Measurements from ENCODE around the gene ADAMTSL1.

Gene ADAMTSL1

DNA sequence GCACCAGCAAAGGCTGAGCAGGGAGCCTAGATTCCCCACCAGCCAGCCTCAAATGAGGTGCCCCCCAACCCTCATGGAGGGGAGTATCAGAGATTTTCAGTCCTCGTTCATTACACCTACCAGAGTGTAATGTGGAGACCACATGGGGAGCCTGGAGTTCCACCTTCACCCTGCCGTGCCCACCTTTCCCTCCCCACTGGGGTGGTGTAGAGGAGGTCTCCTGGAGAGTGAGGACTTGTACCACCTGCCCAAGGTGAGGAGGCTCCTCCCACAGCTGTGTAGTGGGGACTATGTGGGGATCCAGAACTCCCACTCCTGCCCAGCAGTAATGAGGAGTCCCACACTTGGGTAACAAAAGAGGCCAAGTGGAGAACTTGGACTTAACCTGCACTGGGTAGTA, 337.2 kb downstream of the ADAMTSL1 start:
- Histone ChIP-seq H3K27me3 (ENCODE audit: control insufficient read depth, insufficient read depth, low read length) (no peaks in the 10 kb centered on the region), H3K4me2 (ENCODE audit: low read length) (no peak overlapping the region)

GRCh38 chr9:18819418-18819817, 345.5 kb downstream of the ADAMTSL1 start:
- Histone ChIP-seq H3K36me3 (ENCODE audit: insufficient read depth, low read length) (peaks cover 60% of the 10 kb centered on the region), H3K27me3 (ENCODE audit: control insufficient read depth, insufficient read depth, low read length) (no peaks in the 10 kb centered on the region), H3K9ac (ENCODE audit: low read depth, low read length) (no peak overlapping the region), H3K4me3 (ENCODE audit: low read length) (no peak overlapping the region), H3K4me2 (ENCODE audit: low read length) (no peak overlapping the region), H3K4me1 (ENCODE audit: control insufficient read depth, insufficient read depth, low read length) (peaks cover 5% of the 10 kb centered on the region), H3K9me3 (replicated peaks; ENCODE audit: low read length) (no peaks in the 10 kb centered on the region)

More for the DNA sequence above, 337.2 kb downstream of the ADAMTSL1 start:
- Histone ChIP-seq H3K9me3 (replicated peaks; ENCODE audit: low read length) (peaks cover 3% of the 10 kb centered on the region), H3K9ac (ENCODE audit: low read depth, low read length) (no peak overlapping the region), H3K4me1 (ENCODE audit: control insufficient read depth, insufficient read depth, low read length) (no peaks in the 10 kb centered on the region), H3K4me3 (ENCODE audit: low read length) (no peak overlapping the region), H3K36me3 (ENCODE audit: insufficient read depth, low read length) (peaks cover 15% of the 10 kb centered on the region)

GRCh38 chr9:18820566-18821095, 346.7 kb downstream of the ADAMTSL1 start:
- no peak overlapping the region for H3K9ac ChIP-seq (ENCODE audit: low read depth, low read length)
- H3K9me3 ChIP-seq (replicated peaks; ENCODE audit: low read length) = no peaks in the 10 kb centered on the region
- no peaks in the 10 kb centered on the region for H3K27me3 ChIP-seq (ENCODE audit: control insufficient read depth, insufficient read depth, low read length)
- H3K4me3 ChIP-seq (ENCODE audit: low read length) = no peak overlapping the region
- H3K4me1 ChIP-seq (ENCODE audit: control insufficient read depth, insufficient read depth, low read length) = peaks cover 9% of the 10 kb centered on the region
- H3K4me2 ChIP-seq (ENCODE audit: low read length) = no peak overlapping the region
- H3K36me3 ChIP-seq (ENCODE audit: insufficient read depth, low read length) = peaks cover 60% of the 10 kb centered on the region

GRCh38 chr9:18821788-18822187, 347.8 kb downstream of the ADAMTSL1 start:
- no peak overlapping the region for H3K4me2 ChIP-seq (ENCODE audit: low read length)
- no peaks in the 10 kb centered on the region for H3K9me3 ChIP-seq (replicated peaks; ENCODE audit: low read length)
- H3K9ac ChIP-seq (ENCODE audit: low read depth, low read length) = no peak overlapping the region
- H3K27me3 ChIP-seq (ENCODE audit: control insufficient read depth, insufficient read depth, low read length) = no peaks in the 10 kb centered on the region
- no peak overlapping the region for H3K4me3 ChIP-seq (ENCODE audit: low read length)
- H3K4me1 ChIP-seq (ENCODE audit: control insufficient read depth, insufficient read depth, low read length) = peaks cover 9% of the 10 kb centered on the region
- H3K36me3 ChIP-seq (ENCODE audit: insufficient read depth, low read length) = peaks cover 71% of the 10 kb centered on the region

DNA sequence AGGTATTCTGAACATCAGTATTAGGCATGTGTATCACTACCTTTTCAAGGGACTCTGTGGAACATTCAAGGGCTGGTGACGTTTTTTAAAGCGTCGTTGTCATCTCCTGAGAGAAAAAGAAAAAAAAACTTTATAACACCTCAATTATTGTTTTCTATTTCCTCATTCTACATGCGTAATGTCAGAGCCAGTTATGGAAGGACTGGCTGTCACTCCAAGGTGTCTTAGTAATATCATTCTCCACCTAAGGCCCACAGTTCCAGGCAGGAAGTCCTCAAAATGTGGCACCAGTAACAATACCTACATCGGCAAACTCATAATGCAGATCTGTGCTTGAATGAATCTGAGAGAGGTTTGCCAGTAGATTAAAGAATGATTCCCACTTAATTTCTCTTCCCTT, 348.9 kb downstream of the ADAMTSL1 start:
- Histone ChIP-seq H3K9me3 (replicated peaks; ENCODE audit: low read length) (no peaks in the 10 kb centered on the region), H3K4me3 (ENCODE audit: low read length) (no peak overlapping the region), H3K36me3 (ENCODE audit: insufficient read depth, low read length) (peaks cover 71% of the 10 kb centered on the region), H3K27me3 (ENCODE audit: control insufficient read depth, insufficient read depth, low read length) (no peaks in the 10 kb centered on the region), H3K4me1 (ENCODE audit: control insufficient read depth, insufficient read depth, low read length) (peaks cover 9% of the 10 kb centered on the region), H3K9ac (ENCODE audit: low read depth, low read length) (no peak overlapping the region), H3K4me2 (ENCODE audit: low read length) (no peak overlapping the region)

- no peak overlapping the region for H3K4me3 ChIP-seq (ENCODE audit: low read length)
- H3K9me3 ChIP-seq (replicated peaks; ENCODE audit: low read length) = no peaks in the 10 kb centered on the region
- no peak overlapping the region for H3K4me2 ChIP-seq (ENCODE audit: low read length)
- peaks cover 9% of the 10 kb centered on the region for H3K4me1 ChIP-seq (ENCODE audit: control insufficient read depth, insufficient read depth, low read length)
- no peak overlapping the region for H3K9ac ChIP-seq (ENCODE audit: low read depth, low read length)
- peaks cover 70% of the 10 kb centered on the region for H3K36me3 ChIP-seq (ENCODE audit: insufficient read depth, low read length)
- no peaks in the 10 kb centered on the region for H3K27me3 ChIP-seq (ENCODE audit: control insufficient read depth, insufficient read depth, low read length)
Observed at GRCh38 chr9:18824095-18824666, 350.2 kb downstream of the ADAMTSL1 start.

DNA sequence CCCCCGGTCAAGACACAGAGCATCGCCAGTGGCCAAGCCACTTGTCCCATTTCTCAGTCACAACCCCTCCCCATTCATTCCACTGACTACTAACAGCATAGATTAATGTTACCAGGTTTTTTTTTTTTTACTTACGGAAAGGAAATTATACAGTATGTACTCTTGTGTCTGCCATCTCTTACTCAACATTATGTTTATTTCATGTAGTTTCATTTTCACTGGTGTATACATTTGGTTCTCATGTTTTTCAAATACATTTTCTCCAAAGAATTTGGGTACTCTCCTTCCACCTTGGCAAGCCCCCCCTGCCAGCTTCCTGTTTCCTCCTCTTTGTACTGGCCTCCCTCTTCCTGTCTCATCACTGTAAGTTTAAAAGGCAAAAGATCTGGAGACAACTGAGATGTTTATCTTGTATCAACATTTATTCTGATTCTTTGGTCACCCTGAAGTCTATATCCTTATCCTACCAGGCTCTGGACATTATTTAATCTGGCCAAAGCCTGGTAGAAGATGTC, 351.8 kb downstream of the ADAMTSL1 start:
- H3K27me3 ChIP-seq (ENCODE audit: control insufficient read depth, insufficient read depth, low read length) = no peaks in the 10 kb centered on the region
- no peak overlapping the region for H3K4me3 ChIP-seq (ENCODE audit: low read length)
- peaks cover 73% of the 10 kb centered on the region for H3K36me3 ChIP-seq (ENCODE audit: insufficient read depth, low read length)
- no peaks in the 10 kb centered on the region for H3K9me3 ChIP-seq (replicated peaks; ENCODE audit: low read length)
- H3K9ac ChIP-seq (ENCODE audit: low read depth, low read length) = no peak overlapping the region
- peaks cover 9% of the 10 kb centered on the region for H3K4me1 ChIP-seq (ENCODE audit: control insufficient read depth, insufficient read depth, low read length)
- H3K4me2 ChIP-seq (ENCODE audit: low read length) = no peak overlapping the region

DNA sequence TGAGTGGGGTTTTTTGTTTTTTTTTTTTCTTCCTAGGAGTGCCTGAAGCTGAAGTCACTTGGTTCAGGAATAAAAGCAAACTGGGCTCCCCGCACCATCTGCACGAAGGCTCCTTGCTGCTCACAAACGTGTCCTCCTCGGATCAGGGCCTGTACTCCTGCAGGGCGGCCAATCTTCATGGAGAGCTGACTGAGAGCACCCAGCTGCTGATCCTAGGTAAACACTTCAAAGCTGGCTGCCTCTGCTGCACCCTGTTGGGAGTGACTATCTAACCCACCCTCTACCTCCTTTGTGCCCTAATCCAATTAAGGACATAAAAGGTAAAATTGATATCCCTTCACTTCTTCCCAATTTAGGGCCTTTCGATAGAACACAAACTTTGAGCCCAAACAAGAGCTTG, 352.3 kb downstream of the ADAMTSL1 start:
- Histone ChIP-seq H3K4me2 (ENCODE audit: low read length) (no peak overlapping the region), H3K9me3 (replicated peaks; ENCODE audit: low read length) (no peaks in the 10 kb centered on the region), H3K4me1 (ENCODE audit: control insufficient read depth, insufficient read depth, low read length) (peaks cover 9% of the 10 kb centered on the region), H3K27me3 (ENCODE audit: control insufficient read depth, insufficient read depth, low read length) (no peaks in the 10 kb centered on the region), H3K4me3 (ENCODE audit: low read length) (no peak overlapping the region), H3K36me3 (ENCODE audit: insufficient read depth, low read length) (peaks cover 73% of the 10 kb centered on the region), H3K9ac (ENCODE audit: low read depth, low read length) (no peak overlapping the region)

DNA sequence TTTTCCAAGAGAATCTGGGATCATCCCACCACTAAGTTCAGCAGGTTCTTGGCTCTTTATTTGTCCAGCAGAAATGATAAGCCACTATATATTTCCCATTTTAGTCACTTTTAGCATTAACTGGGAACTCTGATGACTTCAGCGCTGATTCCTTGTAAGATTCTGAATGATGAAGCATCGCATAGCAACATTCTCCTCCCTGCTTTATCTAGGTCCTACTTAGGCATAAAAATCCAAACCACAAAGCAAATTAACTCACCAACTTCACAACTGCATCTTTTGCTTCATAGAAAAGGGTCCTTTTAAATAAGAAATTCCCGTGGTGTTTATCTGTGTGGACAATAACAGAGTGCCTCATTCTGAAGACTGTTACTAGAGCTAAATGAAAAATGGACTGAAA, 355.1 kb downstream of the ADAMTSL1 start:
- no peak overlapping the region for H3K9ac ChIP-seq (ENCODE audit: low read depth, low read length)
- no peaks in the 10 kb centered on the region for H3K9me3 ChIP-seq (replicated peaks; ENCODE audit: low read length)
- peaks cover 4% of the 10 kb centered on the region for H3K4me1 ChIP-seq (ENCODE audit: control insufficient read depth, insufficient read depth, low read length)
- H3K36me3 ChIP-seq (ENCODE audit: insufficient read depth, low read length) = peaks cover 61% of the 10 kb centered on the region
- H3K4me2 ChIP-seq (ENCODE audit: low read length) = no peak overlapping the region
- no peak overlapping the region for H3K4me3 ChIP-seq (ENCODE audit: low read length)
- H3K27me3 ChIP-seq (ENCODE audit: control insufficient read depth, insufficient read depth, low read length) = no peaks in the 10 kb centered on the region

GRCh38 chr9:18829873-18830272, 355.9 kb downstream of the ADAMTSL1 start:
- H3K9me3 ChIP-seq (replicated peaks; ENCODE audit: low read length) = no peaks in the 10 kb centered on the region
- H3K36me3 ChIP-seq (ENCODE audit: insufficient read depth, low read length) = peaks cover 61% of the 10 kb centered on the region
- H3K9ac ChIP-seq (ENCODE audit: low read depth, low read length) = no peak overlapping the region
- no peaks in the 10 kb centered on the region for H3K27me3 ChIP-seq (ENCODE audit: control insufficient read depth, insufficient read depth, low read length)
- no peak overlapping the region for H3K4me3 ChIP-seq (ENCODE audit: low read length)
- H3K4me1 ChIP-seq (ENCODE audit: control insufficient read depth, insufficient read depth, low read length) = peaks cover 4% of the 10 kb centered on the region
- H3K4me2 ChIP-seq (ENCODE audit: low read length) = no peak overlapping the region

GRCh38 chr9:18834740-18835361, 360.9 kb downstream of the ADAMTSL1 start:
- H3K36me3 ChIP-seq (ENCODE audit: insufficient read depth, low read length) = peaks cover 27% of the 10 kb centered on the region
- H3K4me3 ChIP-seq (ENCODE audit: low read length) = no peak overlapping the region
- no peaks in the 10 kb centered on the region for H3K27me3 ChIP-seq (ENCODE audit: control insufficient read depth, insufficient read depth, low read length)
- H3K9ac ChIP-seq (ENCODE audit: low read depth, low read length) = no peak overlapping the region
- no peak overlapping the region for H3K4me2 ChIP-seq (ENCODE audit: low read length)
- no peaks in the 10 kb centered on the region for H3K9me3 ChIP-seq (replicated peaks; ENCODE audit: low read length)
- no peaks in the 10 kb centered on the region for H3K4me1 ChIP-seq (ENCODE audit: control insufficient read depth, insufficient read depth, low read length)

- no peaks in the 10 kb centered on the region for H3K9me3 ChIP-seq (replicated peaks; ENCODE audit: low read length)
- no peaks in the 10 kb centered on the region for H3K4me1 ChIP-seq (ENCODE audit: control insufficient read depth, insufficient read depth, low read length)
- no peaks in the 10 kb centered on the region for H3K27me3 ChIP-seq (ENCODE audit: control insufficient read depth, insufficient read depth, low read length)
- no peak overlapping the region for H3K4me2 ChIP-seq (ENCODE audit: low read length)
- H3K9ac ChIP-seq (ENCODE audit: low read depth, low read length) = no peak overlapping the region
- H3K36me3 ChIP-seq (ENCODE audit: insufficient read depth, low read length) = peaks cover 5% of the 10 kb centered on the region
- H3K4me3 ChIP-seq (ENCODE audit: low read length) = no peak overlapping the region
Observed at GRCh38 chr9:18837402-18837801, 363.4 kb downstream of the ADAMTSL1 start.
